Measurements from ENCODE around the gene TMEM181. TPM values are rescaled to one million over a fixed set of nuclear protein-coding genes. Genes with fewer than 3 reads are reported as not detected.
"Not testable (repeated sequence)": the region's sequence is repeated elsewhere in the genome, so short reads cannot be mapped to it uniquely, and the experiment has no call there.

TMEM181 gene
- total RNA-seq, 4 donors from 2014 or later: 10.5 to 22.1 (median 16.8) TPM

DNA sequence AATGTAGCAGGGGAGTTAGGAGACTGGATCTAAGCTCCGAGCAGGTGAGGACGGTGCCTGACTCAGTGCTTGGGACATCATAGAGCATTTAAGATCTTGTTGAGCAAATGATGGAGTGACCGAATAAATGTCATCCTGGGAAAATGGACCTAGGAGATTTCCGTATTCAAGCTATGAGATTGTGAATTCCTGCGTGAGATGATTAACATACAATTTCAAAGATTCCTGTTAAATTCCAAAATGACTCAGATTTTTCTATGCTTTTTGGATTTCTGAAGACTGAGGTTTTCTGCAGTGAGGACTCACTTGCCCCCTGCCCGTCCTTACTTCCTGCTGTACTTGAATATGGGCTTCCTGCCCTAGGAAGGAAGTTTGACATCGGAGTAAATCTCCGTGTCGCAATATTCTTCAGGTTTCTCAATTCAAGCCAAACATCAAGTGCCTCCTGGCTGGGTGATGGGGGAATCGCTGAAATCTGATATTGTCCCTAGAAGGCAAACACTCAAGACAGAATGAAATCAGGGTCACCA is 95.1 kb downstream of the TMEM181 start:
- 69 to 84% methylated on average over 10 of the region's 10 CpGs for WGBS, 2 donors
- H3K27ac ChIP-seq: peak overlapping the region in 3 of 4 donors; percentile 76 to 87 (median 79)
- H3K4me3 ChIP-seq: no peak overlapping the region
- no peaks in the 10 kb centered on the region for H3K36me3 ChIP-seq
- no peak for DNase-seq
- TF ChIP-seq POLR2A (IDR thresholded peaks at IDR 0.05): no peak
- TF ChIP-seq, protein P1, sequence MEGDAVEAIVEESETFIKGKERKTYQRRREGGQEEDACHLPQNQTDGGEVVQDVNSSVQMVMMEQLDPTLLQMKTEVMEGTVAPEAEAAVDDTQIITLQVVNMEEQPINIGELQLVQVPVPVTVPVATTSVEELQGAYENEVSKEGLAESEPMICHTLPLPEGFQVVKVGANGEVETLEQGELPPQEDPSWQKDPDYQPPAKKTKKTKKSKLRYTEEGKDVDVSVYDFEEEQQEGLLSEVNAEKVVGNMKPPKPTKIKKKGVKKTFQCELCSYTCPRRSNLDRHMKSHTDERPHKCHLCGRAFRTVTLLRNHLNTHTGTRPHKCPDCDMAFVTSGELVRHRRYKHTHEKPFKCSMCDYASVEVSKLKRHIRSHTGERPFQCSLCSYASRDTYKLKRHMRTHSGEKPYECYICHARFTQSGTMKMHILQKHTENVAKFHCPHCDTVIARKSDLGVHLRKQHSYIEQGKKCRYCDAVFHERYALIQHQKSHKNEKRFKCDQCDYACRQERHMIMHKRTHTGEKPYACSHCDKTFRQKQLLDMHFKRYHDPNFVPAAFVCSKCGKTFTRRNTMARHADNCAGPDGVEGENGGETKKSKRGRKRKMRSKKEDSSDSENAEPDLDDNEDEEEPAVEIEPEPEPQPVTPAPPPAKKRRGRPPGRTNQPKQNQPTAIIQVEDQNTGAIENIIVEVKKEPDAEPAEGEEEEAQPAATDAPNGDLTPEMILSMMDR (IDR thresholded peaks at IDR 0.05): no peak
- H3K9me3 ChIP-seq: no peaks in the 10 kb centered on the region
- no peaks in the 10 kb centered on the region for H3K27me3 ChIP-seq
- H3K4me1 ChIP-seq: peaks cover 2 to 26% (median 11%) of the 10 kb centered on the region in 3 donors
- intact Hi-C loops (cut with DNase I): loop anchor here (5.0 kb wide), 1 partner anchor 37 kb away; no protein-coding TSS in a partner anchor

DNA sequence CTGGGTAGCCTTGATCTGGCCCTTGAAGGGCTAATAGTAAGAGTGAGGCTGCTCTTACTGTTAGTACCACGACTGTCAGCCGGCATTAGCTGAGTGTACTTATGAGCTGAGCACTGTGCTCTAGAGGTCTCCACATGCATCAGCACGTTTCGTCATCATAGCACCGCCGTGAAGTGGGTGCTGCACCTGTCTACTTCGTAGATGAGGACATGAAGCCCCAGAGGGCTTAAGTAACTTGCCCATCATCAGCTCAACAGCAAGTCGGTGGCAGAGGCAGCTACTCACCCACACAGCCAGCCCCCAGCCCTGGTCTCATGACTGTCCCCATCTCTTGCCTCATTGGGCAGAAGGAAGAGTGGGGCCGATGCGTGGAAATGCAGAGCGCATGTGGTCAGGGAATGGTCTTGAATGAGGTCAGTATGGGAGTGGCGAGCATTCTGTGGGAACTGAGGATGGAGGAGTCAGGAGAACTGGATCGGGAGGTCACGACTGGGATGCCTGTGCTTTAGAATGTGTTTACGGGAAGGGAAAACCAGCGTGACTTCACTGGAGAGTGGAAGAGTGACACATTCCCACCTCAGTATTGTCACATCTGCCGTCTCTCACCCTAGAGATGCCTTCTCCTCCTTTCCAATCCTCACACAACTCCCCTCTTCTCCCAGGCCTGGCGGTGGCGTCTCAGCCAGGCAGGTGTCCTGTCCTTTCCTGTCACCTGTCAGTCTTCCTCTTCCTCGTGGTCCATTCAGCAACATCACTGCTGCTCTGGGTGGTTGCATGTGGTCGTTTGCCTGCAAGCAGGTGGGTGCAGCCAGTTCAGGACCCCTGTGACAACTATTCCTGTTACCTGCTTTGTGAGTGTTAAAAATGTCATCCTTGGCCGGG is 95.9 kb downstream of the TMEM181 start:
- Histone ChIP-seq H3K27ac (peak overlapping the region in 3 of 4 donors; percentile 40 to 79 (median 76)), H3K27me3 (no peaks in the 10 kb centered on the region), H3K4me1 (peaks cover 10 to 34% (median 11%) of the 10 kb centered on the region in 3 donors), H3K9me3 (no peaks in the 10 kb centered on the region), H3K4me3 (no peak overlapping the region), H3K36me3 (no peaks in the 10 kb centered on the region)
- 84 to 90% methylated on average over 14 to 17 of the region's 22 CpGs for WGBS, 2 donors
- intact Hi-C loops (cut with DNase I): loop anchor here (5.0 kb wide), 1 partner anchor 36 kb away; no protein-coding TSS in a partner anchor
- DNase-seq: no peak
- no peak for TF ChIP-seq POLR2A (IDR thresholded peaks at IDR 0.05)
- TF ChIP-seq, protein P1 (IDR thresholded peaks at IDR 0.05): no peak

DNA sequence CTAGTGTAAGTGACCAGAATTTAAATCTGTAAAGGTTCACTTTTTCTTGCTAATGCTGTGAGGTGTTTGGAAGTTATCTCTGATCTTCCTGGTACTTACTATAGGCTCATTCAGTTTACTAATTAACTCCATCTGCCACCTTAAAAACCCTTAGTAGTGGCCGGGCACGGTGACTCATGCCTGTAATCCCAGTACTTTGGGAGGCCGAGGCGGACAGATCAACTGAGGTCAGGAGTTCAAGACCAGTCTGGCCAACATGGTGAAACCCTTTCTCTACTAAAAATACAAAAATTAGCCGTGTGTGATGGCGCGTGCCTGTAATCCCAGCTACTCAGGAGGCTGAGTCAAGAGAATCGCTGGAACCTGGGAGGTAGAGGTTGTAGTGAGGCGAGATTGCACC is 97.1 kb downstream of the TMEM181 start:
- not testable (repeated sequence) for DNase-seq, H3K36me3 ChIP-seq, H3K27me3 ChIP-seq, H3K9me3 ChIP-seq, H3K4me3 ChIP-seq, H3K27ac ChIP-seq
- WGBS, 2 donors: 46 to 51% methylated on average over 9 of the region's 9 CpGs
- H3K4me1 ChIP-seq: peaks cover 11 to 46% (median 11%) of the 10 kb centered on the region in 3 donors
- intact Hi-C loops (cut with DNase I): loop anchor here (5.0 kb wide), 1 partner anchor 35 kb away; no protein-coding TSS in a partner anchor

DNA sequence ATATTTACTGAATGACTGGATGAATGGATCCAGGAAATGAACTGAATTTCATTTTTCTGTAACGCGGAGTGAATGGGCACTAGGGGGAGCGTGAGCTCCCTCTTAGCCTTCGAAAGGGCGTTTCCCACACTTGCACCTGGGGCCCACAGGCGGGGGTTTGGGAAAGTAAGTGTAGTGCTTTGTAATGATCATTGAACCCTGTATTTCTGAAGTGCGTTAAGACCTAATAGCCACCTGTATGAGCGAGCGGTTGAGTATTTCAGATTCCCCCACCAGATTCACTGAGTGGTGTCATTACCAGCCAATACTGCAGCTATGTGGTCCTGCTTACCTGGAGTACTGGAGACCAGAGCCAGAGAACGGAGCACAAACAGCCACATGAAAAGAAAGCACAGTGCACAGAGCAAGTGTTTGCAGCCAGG is 100.5 kb downstream of the TMEM181 start:
- Histone ChIP-seq H3K27ac (peak overlapping the region in 2 of 4 donors; percentile 37 to 82), H3K4me3 (no peak overlapping the region), H3K4me1 (peaks cover 11 to 64% (median 14%) of the 10 kb centered on the region in 3 donors), H3K9me3 (no peaks in the 10 kb centered on the region), H3K27me3 (no peaks in the 10 kb centered on the region), H3K36me3 (no peaks in the 10 kb centered on the region)
- 23 to 43% methylated on average over 10 of the region's 10 CpGs for WGBS, 2 donors
- no peak for DNase-seq
- TF ChIP-seq, protein P1 (IDR thresholded peaks at IDR 0.05): peak; percentile 21 to 74 (median 59)
- no peak for TF ChIP-seq POLR2A (IDR thresholded peaks at IDR 0.05)
- intact Hi-C loops (cut with DNase I): no loop called here

DNA sequence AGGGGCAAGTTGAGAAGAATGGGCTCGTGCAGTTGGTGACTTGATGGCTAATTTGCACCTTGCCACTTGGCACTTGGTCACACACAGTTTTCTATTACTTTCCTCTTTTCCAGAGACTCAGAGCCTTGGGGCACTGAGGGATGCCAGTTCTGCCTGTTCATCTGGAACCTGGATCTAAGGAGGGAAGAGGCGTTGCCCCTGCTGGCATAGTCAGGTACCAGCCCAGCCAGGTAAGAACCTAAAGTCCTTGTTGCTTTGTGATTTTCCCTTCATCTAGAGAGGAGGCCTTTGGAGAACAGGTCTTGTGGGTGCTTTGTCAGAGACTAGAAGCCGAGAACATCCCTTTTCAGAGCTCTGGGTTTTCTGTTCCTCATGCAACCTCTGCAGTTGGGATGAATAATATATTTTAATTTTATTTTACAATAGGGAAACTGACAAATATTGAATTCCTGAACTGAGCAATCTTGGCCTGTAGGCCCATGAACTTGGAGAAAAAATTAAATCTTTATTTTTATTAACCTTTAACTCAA is 101.3 kb downstream of the TMEM181 start:
- Histone ChIP-seq H3K4me3 (no peak overlapping the region), H3K4me1 (peaks cover 11 to 66% (median 14%) of the 10 kb centered on the region in 3 donors), H3K27me3 (no peaks in the 10 kb centered on the region), H3K9me3 (no peaks in the 10 kb centered on the region), H3K36me3 (peaks cover 0 to 4% (median 0%) of the 10 kb centered on the region in 3 donors), H3K27ac (peak overlapping the region in 3 of 4 donors; percentile 37 to 91 (median 82))
- intact Hi-C loops (cut with DNase I): no loop called here
- no peak for DNase-seq
- no peak for TF ChIP-seq POLR2A (IDR thresholded peaks at IDR 0.05)
- TF ChIP-seq, protein P1 (IDR thresholded peaks at IDR 0.05): peak in 3 of 6 experiments; percentile 26 to 54 (median 40)
- 31 to 50% methylated on average over 3 of the region's 3 CpGs for WGBS, 2 donors

Measured in esophagus squamous epithelium (tissue), 5 donors.